HG02759 (cell line): ENCODE data around the gene PCP4L1.
A peak's percentile ranks its signal among the peaks of the same experiment; 100 is the strongest.

Experiments used
- ATAC-seq: cut with Tn5 transposase; IDR thresholded peaks from one replicate; pipeline ENCODE4 v1.9.1; 2021; ENCODE audit warnings: mild to moderate bottlenecking, moderate library complexity; ENCODE audit not compliant: unreplicated experiment

PCP4L1 gene

DNA sequence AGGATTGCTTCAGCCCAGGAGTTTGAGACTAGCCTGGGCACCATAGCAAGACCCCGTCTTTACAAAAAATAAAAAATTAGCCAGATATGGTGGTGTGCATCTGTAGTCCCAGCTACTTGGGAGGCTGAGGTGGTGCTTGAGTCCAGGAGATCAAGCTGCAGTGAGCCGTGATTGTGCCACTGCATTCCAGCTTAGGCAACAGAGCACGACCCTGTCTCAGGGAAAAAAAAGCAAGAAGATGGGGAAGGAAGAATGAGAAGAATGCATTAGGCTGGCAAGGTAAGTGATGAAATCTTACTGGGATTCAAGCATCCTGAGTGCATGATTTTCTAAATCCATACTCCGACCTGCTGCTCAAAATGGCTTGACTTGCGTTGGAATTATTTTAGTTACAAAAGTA lies 6.8 kb downstream of the PCP4L1 start:
- ATAC-seq = no peak

DNA sequence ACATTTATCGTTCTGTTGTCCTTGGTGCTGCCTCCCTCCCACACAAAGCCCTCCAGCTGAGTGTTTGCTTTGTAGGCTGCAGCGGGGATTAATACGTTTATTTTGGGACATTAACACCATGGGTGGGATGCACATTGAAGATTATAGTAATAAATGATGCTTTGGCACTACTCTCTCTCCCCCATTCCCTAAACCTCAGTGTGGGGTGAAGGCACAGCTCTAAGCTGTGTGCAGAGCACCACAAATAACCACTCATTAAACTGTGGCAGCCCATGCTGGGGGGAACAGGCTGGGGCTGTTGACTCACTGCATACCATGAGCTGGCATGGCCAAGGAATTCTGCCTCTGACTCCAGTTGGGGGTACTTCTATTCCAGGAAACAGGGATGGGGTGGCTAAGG lies 7.7 kb downstream of the PCP4L1 start:
- ATAC-seq = no peak

DNA sequence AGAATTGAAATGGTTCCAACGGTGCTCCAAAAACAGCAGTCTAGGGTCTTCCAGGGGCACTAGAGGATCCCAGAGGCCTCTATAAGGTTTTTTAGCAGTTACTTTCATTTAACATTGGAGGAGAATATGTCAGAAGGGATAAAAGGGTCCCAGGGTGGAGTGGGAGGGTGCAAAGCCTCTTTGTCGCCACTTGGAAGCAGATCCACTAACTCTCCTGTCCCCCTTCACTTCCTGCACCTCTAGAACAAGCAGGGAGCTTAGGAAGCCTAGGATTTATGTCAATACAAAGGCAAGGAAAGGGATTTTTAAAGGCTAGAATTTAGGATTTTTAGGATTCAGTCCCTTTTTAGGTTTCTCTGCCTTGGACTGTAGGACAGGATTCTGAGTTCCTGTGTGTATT lies 8.3 kb downstream of the PCP4L1 start:
- ATAC-seq = no peak

DNA sequence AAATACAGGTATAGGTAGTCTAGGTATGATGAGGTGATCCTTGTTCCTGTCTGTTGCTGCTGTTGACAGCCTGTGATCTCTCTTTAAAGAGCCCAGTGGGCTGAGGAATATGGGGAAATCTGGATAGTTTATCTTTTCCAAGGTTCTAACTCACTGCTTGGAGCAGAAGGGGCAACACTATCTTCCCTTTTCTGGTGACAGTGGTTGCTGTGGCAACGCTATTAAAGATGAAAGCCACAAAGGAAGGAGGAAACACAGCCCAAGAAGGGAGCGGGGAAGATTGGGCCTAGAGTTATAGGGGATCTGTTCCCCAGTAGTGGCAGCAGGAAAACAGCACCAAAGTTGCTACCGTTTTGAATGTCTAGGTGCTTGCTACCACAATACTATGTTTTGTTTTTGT lies 8.8 kb downstream of the PCP4L1 start:
- ATAC-seq = no peak

DNA sequence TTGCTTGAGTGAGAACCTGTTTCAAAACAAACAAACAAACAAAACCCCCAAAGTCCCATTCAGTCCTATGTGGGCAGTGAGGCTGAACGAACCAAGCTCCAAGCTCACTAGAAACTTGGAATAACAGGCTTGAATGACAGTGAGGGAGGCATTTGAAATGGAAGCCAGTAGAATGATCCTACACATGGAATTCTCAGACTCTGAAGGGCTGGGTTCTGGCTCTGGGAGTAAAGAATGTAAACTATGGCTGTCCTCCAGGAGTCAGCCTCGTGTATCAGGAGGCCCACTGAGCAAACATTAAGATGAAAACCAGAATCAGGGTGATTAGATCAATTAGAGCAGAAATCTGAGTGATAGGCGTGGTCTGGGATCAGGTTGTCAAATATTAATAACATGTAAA lies 14.9 kb downstream of the PCP4L1 start:
- ATAC-seq = no peak

DNA sequence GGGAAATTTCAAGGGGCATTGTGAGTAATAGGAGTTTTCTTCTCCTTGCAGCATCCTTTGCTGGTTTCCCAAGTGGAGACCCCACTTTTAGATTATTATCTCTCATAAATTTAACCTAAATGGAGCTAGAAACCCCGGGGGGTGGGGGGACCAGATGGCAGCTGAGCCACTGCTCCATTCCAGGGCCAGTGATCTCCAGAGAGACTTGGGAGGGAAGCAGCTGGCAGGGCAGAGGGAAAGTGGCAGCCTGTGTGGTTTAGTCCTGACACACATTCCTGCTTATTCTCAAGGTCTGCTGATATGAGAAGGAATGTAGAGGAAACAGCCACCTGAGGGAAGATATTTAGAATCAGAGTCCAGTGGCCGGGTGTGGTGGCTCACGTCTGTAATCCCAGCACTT lies 16.3 kb downstream of the PCP4L1 start:
- no peak for ATAC-seq

DNA sequence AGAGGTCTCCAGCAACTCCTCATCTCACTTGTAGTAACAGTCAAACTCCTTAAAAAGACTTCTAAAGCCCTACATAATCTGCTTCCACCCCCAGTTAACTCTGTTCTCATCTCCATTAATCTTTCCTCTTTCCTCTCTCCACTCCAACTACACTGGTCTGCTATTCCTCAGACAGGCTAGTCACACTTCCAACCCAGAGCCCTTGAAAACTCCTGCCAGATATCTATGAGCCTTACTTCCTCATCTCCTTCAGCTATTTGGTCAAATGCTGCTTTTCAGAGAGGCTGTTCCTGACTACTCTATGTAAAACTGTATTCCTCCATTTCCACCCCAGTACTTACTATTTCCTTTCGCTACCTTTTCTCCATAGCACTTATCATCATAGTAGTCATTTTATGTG lies 24.4 kb downstream of the PCP4L1 start:
- no peak for ATAC-seq

DNA sequence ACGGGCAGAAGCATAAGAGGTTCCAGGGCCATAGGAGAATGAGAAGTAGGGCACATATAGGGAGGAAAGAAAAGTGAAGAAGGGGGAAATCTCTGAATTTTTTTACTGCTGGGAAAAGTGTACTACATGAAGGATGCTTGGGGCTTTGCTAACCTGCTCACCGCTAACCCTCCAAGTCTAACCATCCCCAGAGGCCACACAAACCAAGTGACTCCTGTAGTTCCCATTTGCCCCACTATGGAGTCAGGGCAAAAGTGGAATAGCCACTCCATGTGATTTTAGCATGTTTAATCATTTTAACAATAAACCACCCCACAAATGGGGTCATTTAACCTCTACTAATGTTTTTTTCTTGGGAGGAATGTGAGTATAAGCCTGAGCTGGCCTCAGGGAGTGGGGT lies 26.6 kb downstream of the PCP4L1 start:
- no peak for ATAC-seq

DNA sequence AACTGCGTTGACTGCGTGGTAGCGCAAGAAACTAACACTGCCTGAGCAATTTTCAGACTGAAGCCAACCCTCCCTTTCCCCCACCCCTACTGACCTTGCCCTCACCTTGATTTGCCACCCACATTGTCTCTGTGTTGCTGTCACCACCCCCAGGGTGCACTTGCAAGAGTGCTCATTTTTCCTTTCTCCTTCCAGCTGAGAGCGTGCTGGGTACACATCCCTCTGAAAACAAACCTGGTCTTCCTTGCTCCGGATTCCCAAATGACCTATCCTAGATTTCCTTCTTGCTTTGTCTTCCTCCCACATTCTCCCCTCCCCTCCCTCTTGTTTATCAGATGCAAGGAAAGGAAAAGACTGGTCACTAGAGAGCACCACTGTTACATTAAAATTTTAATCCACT lies 27.0 kb downstream of the PCP4L1 start:
- ATAC-seq = no peak

DNA sequence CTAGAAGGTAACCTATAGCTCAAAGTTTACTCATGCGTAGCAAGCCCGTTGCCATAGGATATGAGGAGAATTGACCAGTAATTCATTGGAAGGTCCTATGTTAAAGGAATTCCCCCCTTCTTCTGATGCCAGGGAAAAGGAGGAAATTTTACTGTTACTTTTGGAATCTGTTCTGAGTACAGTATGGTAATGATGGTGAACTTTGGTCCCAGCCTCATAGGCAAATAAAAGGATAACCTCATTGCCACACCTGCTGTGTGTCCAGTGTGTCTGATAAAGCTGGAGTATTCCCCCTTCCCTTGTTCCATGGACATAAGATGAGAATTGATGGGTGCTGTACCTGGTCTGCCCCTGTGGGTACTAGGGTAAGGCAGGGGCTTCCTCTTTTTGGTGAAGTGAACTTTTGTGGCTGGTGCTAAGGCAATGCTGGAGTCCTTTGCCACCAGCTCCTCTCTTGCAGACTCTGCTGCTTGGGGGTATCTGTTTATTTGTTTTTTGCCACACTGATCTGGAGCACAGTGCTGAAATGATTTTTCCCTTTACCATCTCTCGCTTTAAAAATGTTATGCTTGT lies 29.0 kb downstream of the PCP4L1 start:
- no peak for ATAC-seq

DNA sequence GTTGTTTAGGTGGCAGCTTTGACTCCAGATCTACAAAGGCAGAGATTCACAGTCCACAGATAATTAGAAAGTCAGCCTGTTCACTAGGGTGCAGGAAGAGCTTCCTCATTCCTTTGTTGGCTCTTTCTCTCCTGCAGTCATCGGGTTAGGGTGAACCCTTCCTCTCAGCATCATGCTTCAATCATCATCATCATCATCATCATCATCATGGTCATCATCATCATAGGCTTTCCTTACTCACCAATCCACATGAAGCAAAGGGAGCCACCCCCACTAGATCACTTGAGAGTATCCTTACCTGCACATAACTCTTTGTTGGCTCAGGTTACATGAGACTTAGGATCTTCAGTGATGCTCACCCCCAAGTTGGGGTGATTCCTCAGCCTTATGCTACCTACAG lies 32.2 kb downstream of the PCP4L1 start:
- ATAC-seq = no peak

DNA sequence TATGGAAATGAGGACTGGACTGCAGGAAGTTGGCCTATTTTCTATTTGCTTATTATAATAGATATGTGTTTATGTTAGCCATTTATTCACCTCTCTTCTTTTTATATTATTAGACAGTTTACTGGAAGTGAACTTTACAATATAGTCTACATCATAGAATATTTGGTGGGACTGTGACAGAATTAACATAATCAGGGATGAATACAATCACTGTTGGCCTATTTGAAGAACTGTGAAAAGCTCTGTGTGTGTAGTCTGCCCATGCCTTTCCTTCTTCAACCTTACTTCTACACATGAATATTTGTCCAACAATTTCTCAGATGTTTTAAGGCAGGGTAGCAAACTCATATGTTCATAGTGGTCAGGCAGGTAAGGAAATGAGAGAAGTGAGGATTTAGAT lies 38.9 kb downstream of the PCP4L1 start:
- no peak for ATAC-seq

DNA sequence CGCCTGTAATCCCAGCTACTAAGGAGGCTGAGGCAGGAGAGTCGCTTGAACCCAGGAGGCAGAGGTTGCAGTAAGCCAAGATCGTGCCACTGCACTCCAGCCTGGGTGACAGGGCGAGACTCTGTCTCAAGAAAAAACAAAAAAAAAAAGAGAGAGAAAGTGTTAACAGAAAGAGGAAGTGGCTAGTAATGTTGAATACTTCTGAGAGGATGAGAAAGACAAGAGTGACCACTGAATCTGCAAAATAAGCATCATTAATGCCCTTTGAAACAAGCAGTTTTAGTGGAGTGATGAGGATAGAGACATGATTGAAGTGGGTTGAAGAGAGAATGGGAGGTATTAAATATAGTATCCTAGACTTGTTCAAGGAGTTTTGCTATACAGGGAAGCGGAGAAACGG lies 39.6 kb downstream of the PCP4L1 start:
- ATAC-seq = peak; percentile 43

DNA sequence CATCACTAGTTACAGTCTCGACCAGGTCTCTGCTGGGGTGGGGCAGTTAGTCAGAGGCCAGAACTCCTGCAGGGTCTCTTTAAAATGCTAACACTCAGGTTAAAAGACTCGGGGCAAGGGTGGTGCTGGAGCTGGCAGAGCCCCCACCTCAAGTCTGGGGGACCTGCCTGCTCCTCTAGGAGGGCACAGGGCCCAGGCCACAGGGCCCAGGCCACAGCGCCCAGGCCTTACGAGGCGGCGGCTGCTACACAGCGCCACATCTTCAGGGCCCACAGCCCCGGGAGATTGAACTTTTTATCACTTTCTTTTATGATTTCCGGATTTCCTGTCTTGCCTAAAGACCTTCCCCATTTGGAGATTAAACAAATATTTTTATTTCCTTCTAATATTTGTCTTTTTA lies 40.8 kb downstream of the PCP4L1 start:
- ATAC-seq = no peak

DNA sequence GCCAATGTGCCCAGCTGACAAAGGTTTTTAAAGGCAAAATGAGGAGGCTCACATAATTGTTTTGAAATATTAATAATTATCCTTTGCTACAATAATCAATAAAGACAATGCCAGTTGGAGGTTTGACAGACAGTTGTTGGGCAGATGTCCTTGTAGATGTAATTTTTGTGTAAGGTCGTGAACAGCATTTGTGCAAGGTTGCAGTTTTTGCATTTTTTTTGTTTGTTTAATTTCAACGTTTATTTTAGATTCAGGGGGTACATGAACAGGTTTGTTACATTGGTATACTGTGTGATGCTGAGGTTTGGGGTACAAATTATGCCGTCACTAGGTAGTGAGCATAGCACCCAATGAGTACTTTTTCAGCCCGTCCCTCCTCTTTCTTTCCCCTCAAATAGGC lies 41.9 kb downstream of the PCP4L1 start:
- no peak for ATAC-seq

DNA sequence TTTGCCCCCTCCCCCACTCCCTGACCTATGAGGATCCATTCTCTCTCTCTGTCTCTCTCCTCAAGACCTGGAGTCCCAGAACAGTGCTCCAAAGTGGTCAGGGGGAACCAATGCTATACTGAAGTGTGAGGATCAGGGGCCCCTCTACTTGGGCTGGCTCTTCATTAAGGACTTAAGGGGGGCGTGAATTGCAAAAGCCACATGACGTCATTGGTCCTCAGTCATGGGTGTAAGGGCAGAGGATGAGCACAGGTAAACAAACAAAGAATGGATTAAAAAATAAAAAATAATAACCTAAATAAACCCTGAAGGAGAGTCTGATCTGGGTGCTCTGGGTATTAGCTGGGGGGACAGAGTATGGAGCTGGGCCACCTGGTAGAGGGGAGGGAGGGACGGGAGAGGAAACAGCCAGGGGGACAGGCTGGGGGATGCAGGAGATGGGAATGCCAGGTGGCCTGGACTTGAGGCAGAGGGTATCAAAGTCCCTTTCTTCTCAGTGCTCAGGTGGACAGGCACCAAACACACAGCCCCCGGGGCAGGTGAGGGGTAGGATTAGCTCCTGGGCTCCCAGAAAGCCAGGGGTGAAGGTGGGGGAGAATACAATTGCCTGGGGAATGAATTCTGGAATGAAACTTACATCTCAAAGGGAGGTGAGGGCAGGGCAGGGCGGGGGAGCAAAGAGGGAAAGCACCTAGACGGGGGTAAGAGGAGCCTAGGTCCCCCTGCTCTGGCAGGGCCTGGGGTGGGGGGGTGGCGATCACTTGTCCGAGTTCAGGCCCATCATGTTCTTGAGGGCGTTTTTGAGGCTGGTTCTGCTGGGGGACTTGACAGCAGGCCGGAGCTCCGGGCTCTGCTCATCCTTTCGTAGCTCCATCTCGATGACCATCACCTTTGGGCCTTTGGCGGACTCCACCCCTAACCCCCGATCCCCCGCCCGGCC lies 46.7 kb downstream of the PCP4L1 start:
- ATAC-seq = no peak

DNA sequence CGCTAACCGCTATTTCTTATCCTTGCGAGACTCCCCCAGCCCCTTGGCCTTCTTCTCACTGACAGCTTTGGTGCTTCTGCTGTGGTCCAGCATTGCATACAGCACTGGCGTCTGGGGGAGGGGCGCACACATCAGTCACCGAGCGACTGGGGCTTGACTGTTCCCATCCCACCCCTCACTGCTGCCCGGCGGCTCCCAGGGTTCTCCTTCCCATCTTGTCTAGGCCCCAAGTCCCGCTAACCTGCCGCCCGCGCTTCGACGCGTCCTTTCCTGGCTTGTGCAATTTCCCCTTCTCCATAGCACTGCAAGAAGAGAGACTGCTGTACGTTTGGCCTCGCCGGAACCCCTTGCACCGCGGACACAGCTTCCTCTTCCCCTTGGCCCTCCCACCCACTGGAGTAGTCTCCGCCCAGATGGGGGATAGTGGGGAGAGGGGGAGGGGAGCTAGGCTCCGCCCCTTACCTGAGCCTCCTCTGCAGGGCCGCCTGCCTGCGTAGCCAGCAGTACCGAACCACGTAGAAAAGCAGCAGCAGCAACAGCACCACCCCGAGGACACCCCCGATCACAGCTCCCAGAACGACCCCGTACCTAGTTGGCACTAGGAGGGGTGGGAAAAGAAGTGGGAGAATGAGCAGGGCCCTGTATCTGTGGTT lies 47.4 kb downstream of the PCP4L1 start:
- ATAC-seq = peak; percentile 70

DNA sequence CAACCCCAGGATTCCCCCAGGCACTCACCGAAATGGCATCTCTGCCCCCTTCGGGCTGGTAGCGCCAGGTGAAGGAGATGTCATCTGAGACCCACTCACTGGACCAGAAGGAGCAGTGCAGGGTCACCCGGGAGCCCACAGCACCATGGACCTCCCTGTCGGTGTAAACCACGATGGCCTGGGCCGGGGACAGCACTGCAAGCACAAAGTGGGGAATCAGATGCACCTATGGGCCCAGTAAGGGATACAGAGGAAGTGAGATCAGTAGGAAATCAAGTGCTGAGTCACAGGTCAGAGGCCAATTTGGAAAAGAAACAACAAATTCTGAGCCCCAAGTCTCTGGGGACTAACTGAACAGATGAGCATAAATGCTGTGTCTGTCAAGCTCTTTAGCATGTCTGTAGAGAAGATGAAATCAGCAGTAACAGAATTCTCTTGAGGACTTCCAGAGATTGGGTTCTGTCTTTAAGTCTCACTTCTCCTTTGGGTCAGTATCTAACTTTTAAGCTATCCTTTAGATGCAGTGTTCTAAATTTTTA lies 48.8 kb downstream of the PCP4L1 start:
- no peak for ATAC-seq

DNA sequence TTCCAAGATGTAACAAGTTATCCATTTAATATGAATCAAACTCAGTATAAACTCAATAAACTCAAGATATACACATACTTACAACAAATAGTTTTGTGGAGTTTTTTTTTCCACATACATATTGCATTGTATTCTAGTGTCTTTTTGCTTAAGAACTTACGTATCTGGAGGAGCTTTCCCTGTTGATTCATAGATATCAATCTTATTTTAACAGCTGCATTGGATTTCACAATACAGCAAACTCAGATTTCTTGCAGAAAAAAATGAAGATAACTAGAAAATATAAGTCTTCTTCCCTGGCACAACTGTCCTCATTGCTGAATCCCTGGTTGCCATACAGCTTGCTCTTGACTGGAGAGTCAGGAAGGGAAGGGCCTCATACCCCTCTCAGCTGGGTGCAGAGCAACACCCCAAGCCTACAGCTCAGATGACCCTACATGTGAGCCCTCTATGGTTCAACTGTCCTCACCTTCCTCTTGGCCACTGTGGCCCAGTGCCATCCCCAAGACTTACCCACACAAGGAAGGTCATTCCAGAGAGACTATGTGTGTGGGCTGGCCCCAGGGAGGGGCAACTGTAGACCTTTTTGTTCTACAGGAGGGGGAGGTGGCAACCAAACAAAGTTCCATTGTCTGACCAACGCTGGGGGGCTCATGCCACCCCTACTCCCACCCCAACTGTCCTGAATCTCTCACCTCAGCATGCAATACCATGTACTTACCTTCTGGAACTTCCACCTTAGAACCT lies 49.5 kb downstream of the PCP4L1 start:
- ATAC-seq = no peak

DNA sequence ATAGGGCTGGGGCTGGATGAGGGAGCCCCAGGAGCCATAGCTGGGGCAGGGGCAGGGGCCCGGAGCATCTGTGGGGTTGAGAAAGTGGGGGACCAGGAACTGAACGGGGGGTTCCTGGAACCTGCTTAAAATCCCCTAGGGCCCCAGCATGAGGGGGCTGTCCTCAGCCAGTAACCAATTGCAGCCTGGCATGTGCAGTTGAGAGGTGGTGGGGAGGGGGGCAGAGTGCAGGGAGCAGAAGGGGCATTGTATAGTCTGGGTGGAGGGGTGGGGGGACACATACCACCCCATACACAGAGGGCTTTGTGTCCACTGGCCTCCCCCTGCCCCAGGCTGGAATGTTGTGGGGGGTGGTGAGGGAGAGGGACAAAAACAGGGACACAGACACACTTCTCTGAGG lies 51.3 kb downstream of the PCP4L1 start, which contains the start of gene MPZ:
Gene MPZ, minus strand, starts transcription at position 101 of the 400 bp plus-strand sequence. Its CDS starts 63 bp downstream, at position 38.
- no peak for ATAC-seq

DNA sequence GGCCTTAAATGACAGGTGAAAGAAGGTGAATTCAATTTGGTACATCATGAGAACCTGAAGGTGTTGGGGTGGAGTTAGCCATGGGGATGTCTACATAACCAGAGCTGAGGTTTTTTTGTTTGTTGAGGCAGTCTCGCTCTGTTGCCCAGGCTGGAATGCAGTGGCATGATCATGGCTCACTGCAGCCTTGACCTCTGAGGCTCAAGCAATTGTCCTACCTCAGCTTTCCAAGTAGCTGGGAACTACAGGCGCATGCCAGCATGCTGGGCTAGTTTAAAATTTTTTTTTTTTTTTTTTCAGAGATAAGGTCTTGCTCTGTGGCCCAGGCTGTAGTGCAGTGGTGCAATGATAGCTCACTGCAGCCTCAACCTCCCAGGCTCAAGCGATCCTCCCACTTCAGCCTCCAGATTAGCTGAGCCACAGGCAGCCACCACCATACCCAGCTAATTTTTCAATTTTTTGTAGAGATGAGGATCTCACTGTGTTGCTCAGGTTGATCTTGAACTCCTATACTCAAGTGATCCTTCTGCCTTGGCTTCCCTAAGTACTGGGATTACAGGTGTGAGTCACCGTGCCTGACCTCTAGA lies 53.1 kb downstream of the PCP4L1 start:
- ATAC-seq = no peak
